Measurements from ENCODE around the gene MYCN. TPM values are rescaled to one million over a fixed set of nuclear protein-coding genes. Genes with fewer than 3 reads are reported as not detected.

MYCN gene
- total and polyA plus RNA-seq, 2 donors (not counting 3 experiments of a cell fraction or from before 2014, with no cell fraction given): 0.47 to 6.8 TPM

DNA sequence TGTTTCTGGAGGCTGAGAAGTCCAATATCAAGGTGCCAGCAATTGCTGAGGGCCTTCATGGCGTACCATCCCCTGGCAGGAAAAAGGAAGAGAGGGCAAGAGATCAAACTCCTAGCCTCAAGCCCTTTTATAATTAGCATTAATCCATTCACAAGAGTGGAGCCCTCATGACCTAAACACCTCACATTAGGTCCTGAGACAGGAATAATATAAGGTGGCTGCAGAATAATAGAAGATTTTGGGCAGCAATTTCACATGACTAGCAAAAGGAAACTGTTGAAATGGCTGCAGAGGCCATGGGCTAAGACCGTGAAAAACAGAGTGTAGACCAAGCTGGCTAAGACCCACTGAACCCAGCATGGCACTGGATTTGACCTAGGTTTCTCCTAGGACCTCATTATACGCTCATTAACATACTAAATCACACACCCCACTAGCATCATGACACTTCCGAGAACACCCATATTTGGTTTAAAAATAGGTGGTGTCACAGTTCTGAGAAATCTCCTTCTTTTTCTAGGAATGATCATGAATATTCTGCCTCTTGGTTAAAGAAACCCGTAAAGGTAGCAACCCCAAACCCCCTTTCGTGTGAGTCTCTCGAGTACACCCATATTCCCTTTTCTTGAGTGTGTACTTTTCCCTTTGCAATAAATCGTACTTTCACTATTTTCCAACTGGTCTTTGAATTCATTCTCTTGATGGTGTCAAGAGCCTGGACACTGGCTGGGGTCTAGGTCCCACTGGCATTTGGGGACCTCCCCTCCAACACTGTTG lies 3.1 kb upstream of the MYCN start:
- no peaks in the 10 kb centered on the region for H3K79me2 ChIP-seq (ENCODE audit: control insufficient read depth, insufficient read depth, low read length)
- CTCF ChIA-PET: no interaction called here
- no peak overlapping the region for H2AFZ ChIP-seq (ENCODE audit: low read depth, low read length)
- no peak overlapping the region for H3K9ac ChIP-seq (replicated peaks; ENCODE audit: extremely low read depth, insufficient read depth, low read length)
- no peak for DNase-seq (ENCODE audit: low read depth, low spot score)
- TF ChIP-seq FOS (IDR thresholded peaks at IDR 0.05; ENCODE audit: borderline replicate concordance, insufficient read depth, low read length) (no peak), GATA2 (IDR thresholded peaks at IDR 0.05; ENCODE audit: insufficient read depth, insufficient read length, low read depth, low read length) (no peak), MAX (IDR thresholded peaks at IDR 0.05; ENCODE audit: insufficient read depth, insufficient read length) (no peak), POLR2A (IDR thresholded peaks at IDR 0.05; ENCODE audit: low read depth, low read length) (no peak), JUN (IDR thresholded peaks at IDR 0.05; ENCODE audit: borderline replicate concordance, insufficient read depth, insufficient read length, low read depth) (no peak), POLR2AphosphoS5 (IDR thresholded peaks at IDR 0.05; ENCODE audit: insufficient read depth, low read depth, low read length) (no peak), MYC (IDR thresholded peaks at IDR 0.05; ENCODE audit: low read depth, low read length) (no peak)
- no peaks in the 10 kb centered on the region for H3K9me3 ChIP-seq (replicated peaks; ENCODE audit: control insufficient read depth, insufficient read depth, low read length)
- peaks cover 7% of the 10 kb centered on the region for H3K4me1 ChIP-seq (ENCODE audit: control insufficient read depth, extremely low read depth, insufficient read depth, low read length)
- no peaks in the 10 kb centered on the region for H3K36me3 ChIP-seq (ENCODE audit: control insufficient read depth in 2 of 2, extremely low read depth in 1 of 2, insufficient read depth in 2 of 2, low read length in 2 of 2)
- no TSS peak for BruUV-seq (replicated peaks)
- dilution Hi-C loops (cut with MboI; ENCODE audit: extremely low pct_ligation_motif_present, low sequenced_read_pairs): no loop called here
- POLR2A ChIA-PET: no interaction called here
- no peak overlapping the region for H3K4me3 ChIP-seq (replicated peaks in 1 of 3; ENCODE audit: insufficient read depth in 1 of 3, low read depth in 1 of 3, low read length in 3 of 3)
- H3K4me2 ChIP-seq (ENCODE audit: insufficient read depth, low read length): no peak overlapping the region
- no peaks in the 10 kb centered on the region for H3K9me1 ChIP-seq (replicated peaks; ENCODE audit: control insufficient read depth, extremely low read depth, insufficient read depth, low read length)
- FAIRE-seq: no peak
- H3K27ac ChIP-seq (ENCODE audit: insufficient read depth, low read depth, low read length): no peak overlapping the region
- peaks cover 29 to 40% of the 10 kb centered on the region in 2 experiments for H3K27me3 ChIP-seq (ENCODE audit: control insufficient read depth in 2 of 2, insufficient read depth in 2 of 2, low read length in 2 of 2)
- no peaks in the 10 kb centered on the region for H4K20me1 ChIP-seq (replicated peaks; ENCODE audit: control insufficient read depth, extremely low read depth, insufficient read depth, low read length)
- intact Hi-C loops (cut with micrococcal nuclease): no loop called here

All from endothelial cell of umbilical vein (primary cell).